GM19467 (cell line): ENCODE measurements around the gene ITM2C.

ENCODE experiments used
- ATAC-seq: cut with Tn5 transposase; IDR thresholded peaks from one replicate; pipeline ENCODE4 v1.9.1; 2021; ENCODE audit warnings: mild to moderate bottlenecking, moderate library complexity; ENCODE audit not compliant: unreplicated experiment

Gene ITM2C

DNA sequence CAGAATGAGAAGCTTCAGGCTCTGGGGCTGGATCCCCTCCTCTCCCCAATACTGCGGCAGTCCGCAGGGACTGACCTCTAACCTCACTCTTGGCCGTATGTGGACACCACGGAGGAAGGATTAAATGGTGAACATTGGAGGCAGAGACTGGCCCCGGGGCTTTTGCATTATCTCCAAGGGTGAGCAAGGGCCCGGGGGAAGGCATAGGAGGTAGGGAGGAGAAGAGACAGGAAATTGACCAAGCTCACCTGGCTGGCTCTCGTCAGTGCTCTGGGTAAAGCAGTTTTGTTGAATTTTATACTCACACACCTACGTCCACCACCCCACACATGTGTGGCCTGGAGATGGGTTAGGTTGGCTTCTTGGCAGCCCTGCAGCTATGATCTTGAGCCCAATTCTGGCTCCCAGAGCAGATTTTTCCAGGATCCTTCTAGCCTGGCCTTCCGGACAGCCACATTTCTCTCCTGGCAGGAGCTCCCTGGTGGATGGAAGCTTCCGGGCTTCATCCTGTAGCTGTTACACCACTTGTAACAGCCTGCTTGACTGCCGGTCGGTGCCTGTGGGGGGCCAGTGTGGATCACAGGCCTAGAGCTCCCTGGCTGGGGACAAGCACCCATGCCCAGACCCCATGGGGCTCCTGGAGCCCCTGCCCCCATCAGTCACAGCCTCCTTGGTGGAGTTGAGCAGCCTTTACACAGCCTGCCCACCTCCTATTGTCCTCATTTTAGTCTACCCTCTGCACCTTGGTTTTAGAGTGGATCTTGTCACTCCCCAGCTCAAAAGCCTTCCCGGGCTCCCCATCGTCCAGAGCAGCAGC is 7.6 kb downstream of the ITM2C start:
- ATAC-seq: no peak

DNA sequence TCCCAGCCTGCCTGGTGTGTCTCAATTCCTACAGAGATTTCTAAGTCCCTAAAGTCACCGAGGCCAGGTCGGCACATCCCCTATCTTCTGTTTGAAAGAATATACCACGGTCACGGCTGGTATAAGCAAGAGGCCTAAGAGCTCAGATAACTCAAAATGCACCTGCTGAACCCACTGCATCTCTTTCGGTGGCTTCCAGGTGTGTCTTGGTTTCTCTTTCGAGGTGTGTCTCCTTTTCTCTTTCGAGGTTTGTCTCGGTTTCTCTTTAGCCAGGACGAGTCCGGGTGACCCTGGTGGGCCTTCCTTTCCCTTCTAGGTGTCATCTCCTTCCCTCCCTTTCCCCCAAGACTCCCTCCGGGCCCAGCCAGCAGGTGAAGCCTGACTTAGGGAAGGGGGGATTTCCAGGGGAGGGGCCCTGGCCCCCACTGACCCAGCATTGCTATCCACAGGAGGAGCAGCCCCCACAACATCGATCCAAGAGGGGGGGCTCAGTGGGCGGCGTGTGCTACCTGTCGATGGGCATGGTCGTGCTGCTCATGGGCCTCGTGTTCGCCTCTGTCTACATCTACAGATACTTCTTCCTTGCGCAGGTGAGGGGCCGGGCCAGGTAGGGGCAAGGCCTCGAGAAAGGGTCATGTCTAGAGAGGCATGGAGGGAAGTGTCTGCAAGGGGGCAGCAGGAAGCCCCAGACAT is 8.4 kb downstream of the ITM2C start:
- ATAC-seq: peak; percentile 39

DNA sequence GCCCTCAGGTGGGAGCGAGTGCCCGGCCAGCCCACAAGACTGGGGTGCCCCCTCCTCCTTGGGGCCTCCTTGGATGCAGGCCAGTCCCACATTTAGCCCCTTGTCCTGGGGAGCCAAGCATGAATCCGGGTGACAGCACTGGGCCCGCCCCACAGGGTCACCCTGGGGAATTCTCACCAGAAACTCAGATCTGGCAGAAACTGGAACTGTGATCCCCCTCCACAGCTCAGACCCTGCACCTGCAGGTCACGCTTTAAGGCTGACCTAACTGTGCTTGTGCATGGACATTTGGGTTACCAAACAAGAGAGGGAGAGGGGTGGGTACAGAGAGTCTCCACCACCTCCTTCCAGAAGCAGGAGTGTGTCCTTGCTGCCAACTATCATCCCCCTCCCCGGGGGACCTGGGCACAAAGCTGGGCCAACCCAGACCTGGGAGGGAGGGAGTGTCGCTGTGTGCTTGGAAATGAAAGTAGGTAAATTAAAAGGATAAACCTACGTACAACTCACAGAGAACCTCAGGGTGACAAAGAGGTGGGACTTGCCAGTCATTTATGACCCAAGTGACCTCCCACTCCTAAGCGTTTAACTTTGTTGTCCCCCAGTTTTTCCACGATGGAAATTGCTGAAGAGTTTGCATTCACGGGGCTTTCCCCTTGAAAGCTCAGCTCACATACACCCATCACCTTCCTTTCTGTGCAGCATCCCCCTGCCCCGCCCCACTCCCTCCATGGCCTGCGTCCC is 9.1 kb downstream of the ITM2C start:
- ATAC-seq: peak; percentile 71

DNA sequence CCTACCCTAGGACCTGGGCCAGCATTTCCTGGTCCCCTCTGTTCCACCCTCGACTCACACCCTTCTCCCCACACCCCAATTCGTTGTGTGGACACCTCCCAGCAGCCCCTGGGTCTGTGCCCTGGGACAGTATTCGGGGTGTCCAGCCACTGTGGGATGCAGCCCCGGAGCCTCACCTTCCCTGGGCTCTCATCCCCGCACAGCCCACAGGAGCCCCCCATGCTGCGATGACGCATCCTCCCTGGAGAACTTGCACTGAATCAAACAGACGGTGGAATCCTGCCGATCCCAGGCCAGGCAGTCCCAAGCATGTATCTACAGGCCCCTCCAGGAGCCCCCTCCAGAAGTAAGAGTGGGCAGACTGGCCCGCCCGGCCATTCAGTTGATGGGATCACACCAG is 9.7 kb downstream of the ITM2C start:
- no peak for ATAC-seq

DNA sequence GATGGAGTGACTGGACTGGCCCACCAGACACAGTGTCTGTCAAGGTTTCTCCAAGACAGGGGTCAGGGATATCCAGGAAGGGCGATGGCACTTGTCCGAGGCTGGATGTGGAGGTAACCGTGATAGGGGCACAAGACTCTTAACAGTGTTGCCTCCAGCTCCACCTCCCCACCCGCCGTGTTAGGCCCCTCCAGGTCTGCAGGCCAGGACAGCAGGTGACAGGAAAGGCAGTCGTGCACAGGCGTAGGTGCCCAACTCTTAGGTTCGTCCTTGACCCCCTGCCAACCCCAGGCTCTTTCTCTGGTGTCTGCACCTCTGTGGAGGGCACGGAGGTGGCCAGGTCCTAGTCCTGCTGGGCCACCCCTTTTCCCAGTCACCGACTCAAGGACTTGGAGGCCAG is 10.1 kb downstream of the ITM2C start:
- no peak for ATAC-seq

DNA sequence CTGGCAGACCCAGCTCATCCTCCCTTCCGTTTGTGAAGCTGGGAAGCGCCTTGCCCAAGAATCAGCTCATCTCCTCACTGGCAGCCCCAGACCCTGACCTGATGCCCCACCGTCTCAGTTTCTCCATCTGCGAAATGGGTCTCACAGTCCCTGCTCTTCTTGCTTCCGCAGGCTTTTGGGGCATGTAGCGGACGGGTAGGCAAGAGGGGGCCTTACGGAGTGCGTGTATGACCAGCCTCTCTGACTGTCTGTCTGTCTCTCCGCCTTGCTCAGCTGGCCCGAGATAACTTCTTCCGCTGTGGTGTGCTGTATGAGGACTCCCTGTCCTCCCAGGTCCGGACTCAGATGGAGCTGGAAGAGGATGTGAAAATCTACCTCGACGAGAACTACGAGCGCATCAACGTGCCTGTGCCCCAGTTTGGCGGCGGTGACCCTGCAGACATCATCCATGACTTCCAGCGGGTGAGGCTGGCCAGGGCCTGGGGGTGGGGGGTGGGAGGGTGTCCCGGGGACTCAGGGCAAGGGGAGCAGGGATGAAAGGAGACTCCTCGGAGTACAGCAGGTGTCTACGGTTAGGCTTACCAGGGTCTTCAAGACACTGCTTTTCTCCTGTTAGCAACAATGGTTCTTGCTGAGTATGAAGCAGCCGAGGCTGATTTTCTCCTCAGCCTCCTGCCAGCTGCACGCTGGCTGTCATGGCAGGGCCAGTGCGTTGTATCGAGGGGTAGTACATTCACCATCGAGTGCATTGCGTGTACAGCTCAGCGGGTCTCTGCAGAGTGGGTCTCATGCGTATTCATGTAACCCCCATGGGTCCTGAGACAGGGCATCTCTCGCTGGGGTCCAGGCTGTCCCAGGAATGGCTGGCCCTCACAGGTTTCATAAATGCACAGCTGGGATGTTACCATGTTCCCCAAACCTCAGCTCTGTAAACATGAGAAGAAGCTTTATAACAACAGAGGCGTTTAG is 10.9 kb downstream of the ITM2C start:
- no peak for ATAC-seq

DNA sequence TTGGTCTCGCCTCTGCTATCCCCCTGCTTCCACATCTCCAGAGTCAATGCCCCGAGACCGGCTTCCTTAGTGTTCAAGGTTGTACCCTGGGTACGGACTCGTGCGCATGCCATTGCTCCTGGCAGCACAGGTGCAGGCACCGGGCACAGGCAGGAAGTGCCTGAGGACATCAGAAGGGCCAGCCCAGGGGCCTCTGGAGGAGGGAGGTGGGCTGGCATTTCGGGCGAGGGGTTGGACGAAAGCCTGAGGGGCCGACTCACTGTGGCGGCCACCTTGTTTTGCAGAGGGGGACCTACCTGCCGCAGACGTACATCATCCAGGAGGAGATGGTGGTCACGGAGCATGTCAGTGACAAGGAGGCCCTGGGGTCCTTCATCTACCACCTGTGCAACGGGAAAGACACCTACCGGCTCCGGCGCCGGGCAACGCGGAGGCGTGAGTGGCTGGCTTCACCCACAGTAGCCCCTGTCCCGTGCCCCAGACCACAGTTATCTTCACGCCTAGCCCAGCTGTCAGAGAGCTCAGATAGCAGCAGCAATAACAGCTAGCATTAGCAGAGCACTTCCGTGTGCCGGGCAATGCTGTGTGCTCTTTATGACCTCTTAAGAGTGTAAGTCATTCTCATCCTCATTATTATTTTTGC is 12.5 kb downstream of the ITM2C start:
- no peak for ATAC-seq

DNA sequence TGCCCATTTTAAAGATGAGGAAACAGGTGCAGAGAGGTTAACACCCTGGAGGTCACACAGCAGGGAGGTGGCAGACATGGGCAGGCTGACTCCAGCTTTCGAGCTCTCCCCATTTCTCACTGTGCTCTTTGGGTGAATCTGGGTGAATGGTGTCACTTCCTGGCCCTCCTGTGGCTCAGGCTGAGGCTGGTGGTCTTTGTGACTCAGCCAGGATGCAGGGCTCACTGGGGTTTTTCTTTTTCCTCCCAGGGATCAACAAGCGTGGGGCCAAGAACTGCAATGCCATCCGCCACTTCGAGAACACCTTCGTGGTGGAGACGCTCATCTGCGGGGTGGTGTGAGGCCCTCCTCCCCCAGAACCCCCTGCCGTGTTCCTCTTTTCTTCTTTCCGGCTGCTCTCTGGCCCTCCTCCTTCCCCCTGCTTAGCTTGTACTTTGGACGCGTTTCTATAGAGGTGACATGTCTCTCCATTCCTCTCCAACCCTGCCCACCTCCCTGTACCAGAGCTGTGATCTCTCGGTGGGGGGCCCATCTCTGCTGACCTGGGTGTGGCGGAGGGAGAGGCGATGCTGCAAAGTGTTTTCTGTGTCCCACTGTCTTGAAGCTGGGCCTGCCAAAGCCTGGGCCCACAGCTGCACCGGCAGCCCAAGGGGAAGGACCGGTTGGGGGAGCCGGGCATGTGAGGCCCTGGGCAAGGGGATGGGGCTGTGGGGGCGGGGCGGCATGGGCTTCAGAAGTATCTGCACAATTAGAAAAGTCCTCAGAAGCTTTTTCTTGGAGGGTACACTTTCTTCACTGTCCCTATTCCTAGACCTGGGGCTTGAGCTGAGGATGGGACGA is 13.2 kb downstream of the ITM2C start:
- no peak for ATAC-seq

DNA sequence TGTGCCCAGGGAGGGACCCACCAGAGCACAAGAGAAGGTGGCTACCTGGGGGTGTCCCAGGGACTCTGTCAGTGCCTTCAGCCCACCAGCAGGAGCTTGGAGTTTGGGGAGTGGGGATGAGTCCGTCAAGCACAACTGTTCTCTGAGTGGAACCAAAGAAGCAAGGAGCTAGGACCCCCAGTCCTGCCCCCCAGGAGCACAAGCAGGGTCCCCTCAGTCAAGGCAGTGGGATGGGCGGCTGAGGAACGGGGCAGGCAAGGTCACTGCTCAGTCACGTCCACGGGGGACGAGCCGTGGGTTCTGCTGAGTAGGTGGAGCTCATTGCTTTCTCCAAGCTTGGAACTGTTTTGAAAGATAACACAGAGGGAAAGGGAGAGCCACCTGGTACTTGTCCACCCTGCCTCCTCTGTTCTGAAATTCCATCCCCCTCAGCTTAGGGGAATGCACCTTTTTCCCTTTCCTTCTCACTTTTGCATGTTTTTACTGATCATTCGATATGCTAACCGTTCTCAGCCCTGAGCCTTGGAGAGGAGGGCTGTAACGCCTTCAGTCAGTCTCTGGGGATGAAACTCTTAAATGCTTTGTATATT is 14.0 kb downstream of the ITM2C start:
- ATAC-seq: no peak

DNA sequence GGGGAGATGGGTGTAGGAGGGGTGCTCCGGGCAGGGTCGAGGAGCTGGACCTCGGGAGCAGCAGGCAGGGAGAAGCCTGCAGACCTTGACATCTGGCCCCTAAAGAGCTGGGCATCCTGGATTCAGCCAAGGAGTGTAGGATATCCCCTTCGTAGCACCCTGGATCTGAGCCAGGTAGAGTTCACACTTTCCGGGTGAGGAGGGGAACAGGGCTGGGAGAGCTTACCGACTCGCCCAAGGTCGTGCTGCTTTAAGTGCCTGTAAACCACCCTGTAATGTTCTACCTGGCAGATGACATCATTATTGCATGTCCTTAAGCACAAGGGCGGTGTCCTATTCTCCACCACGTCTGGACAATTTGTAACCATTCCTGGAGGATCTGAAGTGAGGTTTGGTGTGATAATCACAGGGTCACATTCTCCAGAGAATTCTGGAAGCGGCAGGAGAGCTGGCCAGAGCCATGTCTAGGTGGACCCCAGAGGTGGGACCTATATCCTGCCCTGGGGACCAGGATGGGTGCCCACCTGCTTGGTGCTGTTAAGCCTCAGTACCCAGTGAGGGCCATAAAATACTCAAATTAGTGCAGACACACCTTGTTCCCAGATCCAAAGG is 14.6 kb downstream of the ITM2C start:
- ATAC-seq: no peak

DNA sequence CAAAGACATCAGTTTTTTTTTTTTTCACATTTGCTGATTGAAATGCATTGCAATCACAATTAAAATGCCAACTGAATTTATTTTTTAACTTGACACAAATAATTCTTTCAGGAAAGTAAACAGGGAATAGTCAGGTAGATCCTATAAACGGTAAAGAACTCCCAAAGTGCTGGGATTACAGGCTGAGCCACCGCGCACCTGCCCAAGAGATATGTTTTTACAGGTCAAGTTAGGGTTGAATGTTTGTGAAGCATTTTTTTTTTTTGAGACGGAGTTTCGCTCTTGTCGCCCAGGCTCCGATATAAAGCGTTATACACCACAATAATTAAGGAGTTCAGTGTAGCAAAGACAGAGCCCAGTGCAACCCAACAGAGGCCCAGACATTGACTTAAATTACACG is 15.1 kb downstream of the ITM2C start:
- no peak for ATAC-seq

DNA sequence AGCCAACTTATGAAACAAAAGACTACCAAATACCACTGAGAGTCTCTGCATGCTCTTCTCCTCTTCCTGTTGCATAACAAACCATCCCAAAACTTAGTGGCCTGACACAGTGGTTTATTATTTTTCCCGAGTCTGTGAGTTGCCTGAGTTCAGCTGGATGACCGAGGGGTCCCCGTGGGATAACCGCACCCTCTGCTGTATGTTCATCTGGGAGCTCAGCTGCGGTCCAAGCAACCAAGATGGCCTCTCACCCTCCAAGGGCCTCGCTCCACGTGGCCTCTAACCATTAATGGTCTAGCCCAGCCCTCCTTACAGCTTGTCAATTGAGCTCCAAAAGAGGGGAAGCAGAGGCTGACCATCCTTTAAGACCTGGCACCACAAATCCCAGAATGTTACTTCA is 17.1 kb downstream of the ITM2C start:
- ATAC-seq: no peak

DNA sequence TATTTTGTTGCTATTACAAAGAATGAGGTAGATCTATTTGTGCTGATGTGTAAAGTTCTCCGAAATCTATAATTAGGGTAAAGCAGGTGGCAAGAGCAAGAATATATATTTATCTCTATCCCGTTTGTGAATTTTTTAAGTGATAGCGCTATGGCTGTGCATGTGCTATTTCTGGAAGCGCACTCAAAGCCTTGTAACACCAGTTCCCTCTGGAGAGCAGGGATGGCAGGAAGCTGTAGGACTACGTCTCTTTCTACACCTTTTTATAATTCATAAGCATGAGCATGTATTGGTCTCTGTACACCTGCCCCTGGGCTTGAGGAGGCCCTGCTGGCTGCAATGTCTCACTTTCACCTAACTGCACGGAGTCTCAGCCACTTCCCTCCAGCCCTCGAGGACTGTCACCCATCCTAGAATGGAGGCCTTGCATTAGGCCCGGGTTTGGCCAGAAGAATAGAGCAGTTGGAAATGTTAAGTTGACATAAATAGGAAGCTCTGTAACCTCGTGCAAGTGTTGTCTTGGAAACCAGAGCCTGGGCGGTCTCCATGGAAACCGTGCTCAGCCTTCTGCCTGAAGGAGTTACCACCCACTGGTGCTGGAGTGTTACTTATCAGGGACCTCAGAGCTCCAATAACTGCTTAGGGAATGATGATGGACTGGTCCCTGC is 20.9 kb downstream of the ITM2C start:
- ATAC-seq: no peak

DNA sequence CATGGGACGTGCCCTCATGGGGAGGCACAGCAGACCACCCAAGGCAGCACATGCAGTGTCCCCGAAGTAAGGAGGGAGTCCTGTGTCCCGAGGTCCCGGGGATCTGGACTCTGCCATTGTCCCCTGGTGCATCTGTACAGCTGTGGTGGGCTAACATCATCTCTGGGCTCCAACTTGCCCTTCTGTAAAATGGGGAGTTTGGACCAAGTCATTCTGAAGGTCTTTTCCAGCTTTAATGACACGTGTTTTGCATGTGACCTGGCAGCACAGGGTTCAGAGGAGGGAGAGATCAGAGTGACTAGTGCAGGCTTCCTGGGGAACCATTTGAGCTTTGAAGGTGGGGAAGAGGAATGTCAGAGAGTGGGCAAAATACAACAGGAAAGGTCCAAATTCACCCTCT is 21.5 kb downstream of the ITM2C start:
- no peak for ATAC-seq

DNA sequence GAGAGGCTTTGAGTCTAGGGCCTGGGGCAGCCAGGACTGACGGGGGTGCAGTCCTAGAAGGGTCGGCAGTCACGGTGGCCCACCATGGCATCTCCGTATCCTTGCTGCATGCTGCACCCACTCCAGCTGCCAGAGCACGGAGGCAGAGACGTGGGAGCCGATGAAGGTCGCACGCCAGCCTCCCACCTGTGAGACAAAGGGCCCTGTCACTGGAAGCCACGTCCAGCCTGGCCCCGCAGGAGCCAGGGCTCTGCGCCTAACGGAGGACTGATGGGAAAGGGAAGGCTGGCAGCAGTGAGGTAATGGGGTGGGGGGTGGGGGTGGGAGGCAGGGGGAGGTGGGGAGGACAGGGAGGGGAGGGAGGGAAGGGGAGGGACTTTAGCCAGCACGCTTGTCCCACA is 21.9 kb downstream of the ITM2C start:
- no peak for ATAC-seq

DNA sequence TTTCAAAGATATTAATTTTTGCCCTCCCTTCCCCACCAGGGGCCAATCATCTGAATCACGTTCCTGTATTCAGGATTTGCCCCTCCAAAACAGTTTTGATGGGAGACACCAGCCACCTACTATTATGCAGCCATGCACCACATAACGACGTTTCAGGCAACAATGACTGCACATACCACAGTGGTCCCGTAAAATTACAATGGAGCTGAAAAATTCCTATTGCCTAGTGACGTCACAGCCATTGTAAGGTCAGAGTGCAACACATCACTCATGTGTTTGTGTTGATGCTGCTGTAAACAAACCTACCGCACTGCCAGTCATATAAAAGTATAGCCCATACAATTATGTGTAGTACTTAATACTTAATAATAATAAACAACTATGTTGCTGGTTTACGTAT is 22.6 kb downstream of the ITM2C start:
- no peak for ATAC-seq

DNA sequence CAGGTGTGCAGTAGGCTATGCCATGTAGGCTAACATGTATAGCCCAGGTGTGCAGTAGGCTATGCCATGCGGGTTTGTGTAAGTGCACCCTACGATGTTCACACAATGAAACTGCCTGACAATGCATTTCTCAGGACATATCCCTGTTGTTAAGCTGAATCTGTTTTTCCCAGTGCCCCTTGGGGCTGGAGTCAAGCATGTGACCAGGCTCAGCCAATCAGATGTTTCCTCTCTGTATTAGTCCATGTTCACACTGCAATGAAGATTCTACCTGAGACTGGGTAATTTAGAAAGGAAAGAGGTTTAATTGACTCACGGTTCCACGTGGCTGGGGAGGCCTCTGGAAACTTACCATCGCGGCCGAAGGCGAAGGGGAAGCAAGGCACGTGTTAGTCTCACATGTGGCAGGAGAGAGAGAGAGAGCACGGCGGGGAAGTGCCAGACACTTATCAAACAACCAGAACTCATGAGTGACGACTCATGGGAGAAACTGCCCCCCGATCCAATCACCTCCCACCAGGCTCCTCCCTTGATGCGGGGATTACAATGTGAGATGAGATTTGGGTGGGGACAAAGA is 24.2 kb downstream of the ITM2C start:
- no peak for ATAC-seq
